Stimulated activated CD4-positive, alpha-beta T cell treated with anti-CD3 and anti-CD28 coated beads, TNF-alpha, amount 100 ng/mL, for 1 hour (primary cell): ENCODE measurements around the gene KRTAP10-5.
A peak's percentile ranks its signal among the peaks of the same experiment; 100 is the strongest.
"Not testable (repeated sequence)": the region's sequence is repeated elsewhere in the genome, so short reads cannot be mapped to it uniquely, and the experiment has no call there.

Source experiments
- DNase-seq, 3 donors: peaks; one replicate each; pipeline ENCODE4 v3.0.0-alpha.2; 2020; ENCODE audit warnings: low read depth in 3 of 3, low spot score in 1 of 3

Gene KRTAP10-5

DNA sequence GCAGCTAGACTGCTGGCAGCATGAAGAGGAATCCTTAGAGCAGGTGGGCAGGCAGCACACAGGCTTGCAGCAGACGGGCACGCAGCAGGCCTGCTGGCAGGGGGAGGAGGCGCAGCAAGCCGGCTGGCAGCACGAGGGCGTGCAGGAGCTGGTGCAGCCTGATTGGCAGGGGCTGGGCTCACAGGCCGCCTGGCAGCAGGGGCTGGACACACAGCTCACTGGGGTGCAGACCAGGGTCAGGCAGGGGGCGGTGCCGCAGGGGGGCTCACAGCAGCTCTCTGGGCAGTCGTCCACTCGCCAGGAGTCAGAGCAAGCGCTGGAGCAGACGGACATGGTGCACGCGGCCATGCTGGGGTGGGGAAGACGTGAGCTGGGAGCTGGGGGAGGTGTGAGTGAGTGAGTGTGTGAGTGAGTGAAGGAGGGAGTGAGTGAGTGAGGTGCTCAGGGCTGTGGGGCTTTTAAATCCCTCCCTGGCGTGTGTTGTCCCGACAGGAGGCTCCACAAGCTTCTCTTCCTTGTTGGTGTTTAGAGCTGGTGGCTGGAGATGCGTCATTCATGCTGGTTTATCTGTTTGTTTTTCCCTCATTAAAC, at the start of gene KRTAP10-5:
Gene KRTAP10-5 (minus strand): TSS at position 374 of the 591 bp plus-strand sequence. CDS start 26 bp downstream, at position 348.
- not testable (repeated sequence) for DNase-seq

DNA sequence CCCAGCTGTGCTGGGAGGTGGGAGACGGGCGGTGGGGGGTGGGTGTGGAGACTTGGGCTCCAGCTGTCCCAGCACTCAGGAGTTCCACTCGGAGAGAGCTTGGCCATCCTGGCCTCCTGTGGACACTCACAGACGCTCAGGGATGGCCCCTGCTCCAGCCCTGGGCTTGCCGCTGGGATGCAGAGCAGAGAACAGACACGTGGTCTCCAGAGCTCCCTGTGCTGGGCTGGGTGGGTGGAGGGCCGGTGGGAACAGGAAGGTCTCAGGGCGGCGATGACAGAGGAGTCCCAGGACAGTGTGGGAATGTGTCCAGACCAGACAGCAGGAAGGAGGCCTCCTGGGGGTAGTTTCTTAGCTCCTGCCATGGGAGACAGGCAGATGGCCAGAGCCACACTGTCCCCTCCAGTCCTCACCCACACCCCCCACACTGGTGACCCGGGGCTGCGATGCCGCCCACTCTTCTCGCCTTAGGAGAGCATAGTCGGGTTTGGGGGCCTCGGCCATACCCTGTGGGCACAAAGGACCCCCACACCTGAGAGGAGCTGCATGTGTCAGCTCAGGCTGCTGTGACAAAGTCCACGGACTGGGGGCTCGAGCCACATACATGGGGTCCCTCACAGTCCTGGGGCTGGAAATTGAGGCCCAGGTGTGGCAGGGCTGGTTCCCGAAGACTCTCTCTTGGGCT, 48.4 kb upstream of the KRTAP10-5 start:
- no peak for DNase-seq

DNA sequence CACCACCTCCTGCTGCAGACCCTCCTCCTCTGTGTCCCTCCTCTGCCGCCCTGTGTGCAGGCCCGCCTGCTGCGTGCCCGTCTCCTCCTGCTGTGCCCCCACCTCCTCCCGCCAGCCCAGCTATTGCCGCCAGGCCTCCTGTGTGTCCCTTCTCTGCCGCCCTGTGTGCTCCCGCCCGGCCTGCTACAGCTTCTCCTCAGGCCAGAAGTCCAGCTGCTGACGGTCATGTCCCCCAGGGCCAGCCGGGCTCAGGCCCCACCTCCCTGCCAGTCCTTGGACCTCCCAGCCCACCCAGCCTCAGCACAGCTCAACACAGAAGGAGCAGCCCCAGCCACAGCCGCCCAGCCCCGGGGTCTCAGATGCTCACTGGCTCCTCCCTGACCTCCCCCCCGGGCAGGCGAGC, 47.4 kb upstream of the KRTAP10-5 start:
- DNase-seq = not testable (repeated sequence)

- not testable (repeated sequence) for DNase-seq
Observed at GRCh38 chr21:44627181-44627822, 46.9 kb upstream of the KRTAP10-5 start.

DNA sequence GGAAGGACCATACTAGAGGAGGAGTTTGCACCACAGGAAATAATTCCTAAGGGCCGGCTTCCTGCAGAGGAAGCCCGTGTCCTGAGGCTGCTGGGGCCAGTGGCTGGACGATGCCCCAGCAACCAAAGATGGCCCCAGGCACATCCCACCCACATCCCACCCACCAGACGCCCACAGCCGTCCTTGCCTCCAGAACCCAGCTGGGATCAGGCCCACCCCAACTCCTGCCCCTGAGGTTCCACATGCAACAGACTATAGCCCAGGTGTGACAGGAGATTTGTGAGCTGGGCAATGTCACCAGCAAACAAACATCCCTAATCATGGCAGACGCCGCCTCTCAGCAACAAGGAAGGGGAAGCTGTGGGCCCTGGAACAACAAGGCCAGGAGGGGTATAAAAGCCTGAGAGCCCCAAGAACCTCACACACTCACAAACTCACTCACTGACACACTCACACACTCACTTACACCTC, 46.3 kb upstream of the KRTAP10-5 start, which contains the start of gene KRTAP10-9:
Gene KRTAP10-9 (plus strand): TSS at position 421 of the 471 bp plus-strand sequence. CDS start 79 bp downstream, outside the sequence.
- no peak for DNase-seq

GRCh38 chr21:44626262-44626661, 45.9 kb upstream of the KRTAP10-5 start:
- DNase-seq = no peak

- no peak for DNase-seq
Observed at GRCh38 chr21:44625756-44626155, 45.4 kb upstream of the KRTAP10-5 start.

- no peak for DNase-seq
Observed at GRCh38 chr21:44623575-44623974, 43.2 kb upstream of the KRTAP10-5 start.

- DNase-seq = no peak
Observed at GRCh38 chr21:44619886-44620285, 39.5 kb upstream of the KRTAP10-5 start.

DNA sequence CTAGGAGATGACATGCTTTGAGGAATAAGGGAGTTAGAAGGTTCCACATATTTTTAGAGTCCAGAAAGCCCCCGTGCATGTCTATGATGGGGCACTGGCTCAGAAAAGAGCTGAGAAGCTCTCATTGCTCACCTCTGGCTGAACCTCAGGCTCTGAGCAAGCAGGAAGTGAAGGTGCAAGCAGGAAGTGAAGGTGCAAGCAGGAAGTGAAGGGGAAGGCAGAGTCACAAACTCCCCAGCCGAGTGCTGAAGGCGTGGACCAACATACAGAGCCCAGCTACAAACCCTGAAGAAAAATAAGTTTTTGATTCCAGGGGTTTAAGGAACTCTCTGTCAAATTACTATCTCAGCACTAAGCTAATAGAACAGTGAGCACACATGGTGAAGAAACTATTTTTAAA, 38.5 kb upstream of the KRTAP10-5 start:
- DNase-seq = peak; percentile 15 to 36 (median 31)

GRCh38 chr21:44618504-44618903, 38.1 kb upstream of the KRTAP10-5 start:
- DNase-seq = no peak

DNA sequence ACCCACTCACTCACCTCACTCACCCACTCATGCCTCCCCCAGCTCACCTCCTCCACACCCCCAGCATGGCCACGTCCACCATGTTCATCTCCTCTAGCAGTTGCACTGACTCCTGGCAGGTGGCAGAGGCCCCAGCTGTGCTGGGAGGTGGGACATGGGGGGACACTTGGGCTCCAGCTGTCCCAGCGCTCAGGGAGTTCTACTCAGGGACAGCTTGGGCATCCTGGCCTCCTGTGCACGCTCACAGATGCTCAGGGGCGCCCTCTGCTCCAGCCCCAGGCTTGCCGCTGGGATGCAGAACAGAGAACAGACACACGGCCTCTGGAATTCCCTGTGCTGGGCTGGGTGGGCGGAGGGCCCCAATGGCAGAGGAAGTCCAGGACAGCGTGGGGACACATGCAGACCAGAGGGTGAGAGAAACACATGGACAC, 36.7 kb upstream of the KRTAP10-5 start:
- no peak for DNase-seq

DNA sequence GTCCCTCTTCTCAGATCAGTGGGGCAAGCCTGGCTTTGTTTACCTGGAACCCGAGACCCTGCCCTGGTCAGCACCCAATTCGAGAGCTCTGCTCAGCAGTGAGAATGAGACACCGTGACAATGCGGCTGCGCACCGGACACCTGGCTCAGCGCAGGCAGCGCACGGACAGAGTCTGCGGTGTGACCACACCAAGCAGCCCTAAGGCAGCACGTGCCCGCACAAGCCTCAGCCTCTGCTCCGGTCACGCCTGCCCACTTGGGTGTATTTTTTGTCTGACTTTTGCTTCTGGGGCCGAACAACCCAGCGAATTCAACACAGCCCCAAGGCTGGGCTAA, 36.2 kb upstream of the KRTAP10-5 start:
- no peak for DNase-seq

DNA sequence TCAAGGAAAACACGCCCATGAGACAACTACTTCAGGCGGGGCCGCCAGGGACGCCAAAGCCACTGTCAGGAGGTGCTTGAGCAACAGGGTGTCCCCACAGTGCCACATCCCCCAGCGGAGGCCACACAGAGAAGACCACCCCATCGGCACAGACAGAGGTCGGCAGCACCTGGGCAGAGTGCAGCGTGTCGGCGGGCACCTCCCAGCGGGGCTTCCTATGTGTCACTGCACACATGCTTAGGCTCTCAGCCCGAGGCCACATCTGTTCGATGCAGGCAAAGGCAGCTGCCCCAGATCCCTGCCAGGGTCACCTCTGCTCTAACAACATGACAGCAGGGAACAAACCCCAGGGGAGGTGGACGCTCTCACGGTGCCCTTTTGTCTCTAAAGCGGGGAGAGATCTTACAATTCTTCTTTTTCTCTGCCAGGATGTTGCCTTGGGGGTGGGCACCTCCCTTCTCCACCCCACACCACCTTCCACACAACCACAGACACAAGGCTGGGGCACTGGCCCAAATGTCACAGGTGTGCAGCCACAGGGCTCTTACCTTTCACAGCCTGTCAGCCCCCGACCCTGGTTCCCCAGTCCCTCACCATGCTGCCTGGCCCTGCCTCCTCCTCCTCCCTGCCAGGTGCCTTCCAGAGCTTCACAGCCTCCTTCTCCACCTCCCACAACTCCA, 35.6 kb upstream of the KRTAP10-5 start:
- no peak for DNase-seq

DNA sequence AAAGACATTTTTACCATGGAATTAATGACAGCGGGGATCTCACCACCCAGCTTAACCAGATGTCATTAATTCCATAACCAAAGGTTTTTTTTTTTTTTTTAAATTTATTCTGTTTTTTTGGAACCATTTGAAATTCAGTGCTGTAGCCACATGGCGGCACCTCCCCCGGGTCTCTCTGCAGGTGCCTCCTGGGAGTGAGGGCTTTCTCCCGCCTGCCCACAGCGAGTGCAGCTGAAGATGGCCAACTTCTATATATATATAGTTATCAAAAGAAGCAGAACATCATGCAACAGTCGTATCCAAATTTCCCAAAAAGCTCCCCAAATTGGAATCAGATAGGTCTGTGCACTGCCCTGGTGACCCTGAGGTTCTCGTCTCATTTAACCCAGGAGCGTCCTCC, 35.1 kb upstream of the KRTAP10-5 start:
- DNase-seq = no peak

- no peak for DNase-seq
Observed at GRCh38 chr21:44614961-44615391, 34.6 kb upstream of the KRTAP10-5 start.

DNA sequence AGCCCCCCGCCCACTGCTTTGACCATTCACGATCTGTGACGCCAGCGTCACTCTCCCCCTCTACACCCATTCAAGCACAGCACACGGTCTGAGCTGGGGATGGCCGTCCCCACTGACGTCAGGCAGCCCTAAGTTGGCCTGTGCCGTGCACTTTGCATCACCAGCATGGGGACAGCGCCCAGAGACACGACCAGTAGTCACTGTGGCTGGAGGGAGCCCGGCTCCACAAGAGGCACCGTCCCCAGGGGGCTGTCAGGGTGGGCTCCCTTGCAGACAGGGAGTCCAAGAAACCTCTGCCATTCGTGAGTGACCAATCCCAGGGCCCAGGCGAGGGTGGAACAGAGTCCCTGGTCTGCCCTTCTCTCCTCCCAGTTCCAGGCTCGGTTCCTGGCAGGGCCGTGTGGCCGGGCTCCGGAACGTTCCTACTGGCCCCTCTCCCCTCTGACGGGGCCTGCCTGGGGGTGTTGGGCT, 33.8 kb upstream of the KRTAP10-5 start:
- DNase-seq = no peak

DNA sequence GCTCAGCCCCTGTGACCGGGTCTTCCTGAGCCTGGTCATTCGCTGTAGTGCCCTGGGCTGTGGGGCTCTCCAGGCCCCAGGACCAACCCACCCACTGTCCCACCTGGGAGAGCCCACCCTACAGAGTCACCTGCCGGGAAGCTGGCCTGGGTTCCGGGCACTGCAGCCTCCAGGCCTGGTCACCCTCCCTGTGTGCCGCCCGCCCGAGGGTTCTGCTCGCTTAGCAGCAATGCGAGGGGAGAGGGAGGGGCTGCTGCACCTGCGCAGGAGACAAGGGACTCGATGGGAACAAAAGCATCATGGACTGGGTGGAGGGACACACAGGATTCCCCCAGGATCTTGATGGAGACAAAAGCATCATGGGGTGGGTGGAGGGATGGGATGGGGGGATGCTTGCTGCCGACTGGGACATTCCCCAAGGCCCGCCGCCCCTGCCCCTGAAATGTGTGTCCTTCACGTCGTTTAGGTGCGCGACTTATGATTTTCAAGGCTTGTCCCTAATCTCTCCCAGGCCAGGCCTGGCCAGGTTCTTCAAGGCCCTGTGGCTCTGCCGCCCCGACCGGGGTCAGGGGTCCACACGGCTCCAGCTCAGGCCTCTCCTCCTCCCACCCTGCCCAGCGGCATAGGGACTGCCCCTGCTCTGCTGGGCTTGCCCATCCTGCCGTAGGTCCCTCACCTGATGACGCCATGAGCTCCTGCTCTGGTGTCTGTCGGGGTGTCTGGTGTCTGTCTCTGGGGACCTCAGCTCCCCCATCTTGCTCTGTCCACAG, 33.2 kb upstream of the KRTAP10-5 start:
- DNase-seq = no peak

GRCh38 chr21:44612669-44613229, 32.3 kb upstream of the KRTAP10-5 start:
- no peak for DNase-seq

GRCh38 chr21:44612029-44612486, 31.7 kb upstream of the KRTAP10-5 start, which contains the start of gene KRTAP10-8:
TSS of gene KRTAP10-8 (plus strand) at chr21:44612079. CDS start at chr21:44612101, 22 bp downstream.
- DNase-seq = no peak
